SK-N-SH (cell line): ENCODE measurements around the gene SLC39A3. TPM values are rescaled to one million over a fixed set of nuclear protein-coding genes. Genes with fewer than 3 reads are reported as not detected.
A peak's percentile ranks its signal among the peaks of the same experiment; 100 is the strongest.

Experiments used
- CTCF ChIA-PET: fragments of 300-600, 350-600 bp; formaldehyde crosslinking; extraction: SDS; loops from one replicate; lab custom pipeline; 2021; lab: Yijun Ruan, JAX
- POLR2A ChIA-PET: fragments of 350-600 bp; sonication (Branson Sonifier 250); formaldehyde crosslinking; extraction: SDS; loops from one replicate; lab custom pipeline; 2020; ENCODE audit warnings: antibody characterized with exemption, inconsistent platforms; lab: Yijun Ruan, JAX
- DNase-seq: peaks from one replicate; pipeline ENCODE4 v3.0.0; 2012
- H2AFZ ChIP-seq: fragments of 200-600 bp; sonication (generic); 2 replicates; pipeline ENCODE4 v1.8.1; 2016; ENCODE audit warnings: antibody characterized with exemption, mild to moderate bottlenecking, low read depth
- H3F3A ChIP-seq: fragments of 200-600 bp; sonication (generic); replicated peaks from 2 replicates; pipeline ENCODE3; 2016; ENCODE audit warnings: antibody characterized with exemption, mild to moderate bottlenecking; ENCODE audit not compliant: insufficient read depth
- H3K27ac ChIP-seq, 2 experiments: fragments of 200-500 bp in 1 of 2; fragments of 200-600 bp in 1 of 2; sonication (Bioruptor generic) in 1 of 2; sonication (generic), shearing (Covaris generic) in 1 of 2; 2 replicates each; pipeline versions ENCODE4 v1.5.1 to v1.6.1; 2014 to 2016; ENCODE audit warnings: low read depth in 2 of 2, inconsistent platforms in 1 of 2, low read length in 1 of 2, mild to moderate bottlenecking in 1 of 2, mixed read lengths in 1 of 2
- H3K27me3 ChIP-seq: fragments of 200-600 bp; sonication (generic), shearing (Covaris generic); 2 replicates; pipeline ENCODE4 v1.6.1; 2016; ENCODE audit warnings: mixed run types; ENCODE audit not compliant: insufficient read depth
- H3K36me3 ChIP-seq, 2 experiments: fragments of 200-500 bp in 1 of 2; fragments of 200-600 bp in 1 of 2; sonication (Bioruptor generic) in 1 of 2; sonication (generic) in 1 of 2; replicated peaks in 1 of 2; 2 replicates each; pipeline versions ENCODE3 to v1.5.1; 2014 to 2016; ENCODE audit warnings: low read length in 1 of 2, mild to moderate bottlenecking in 1 of 2; ENCODE audit not compliant: insufficient read depth in 2 of 2, control insufficient read depth in 1 of 2
- H3K4me1 ChIP-seq, 2 experiments: fragments of 200-500 bp in 1 of 2; fragments of 200-600 bp in 1 of 2; sonication (Bioruptor generic) in 1 of 2; sonication (generic), shearing (Covaris generic) in 1 of 2; 2 replicates each; pipeline versions ENCODE4 v1.5.1 to v1.6.1; 2014 to 2016; ENCODE audit warnings: low read depth in 1 of 2, low read length in 1 of 2, mixed run types in 1 of 2; ENCODE audit not compliant: insufficient read depth in 2 of 2, control insufficient read depth in 1 of 2
- H3K4me2 ChIP-seq: fragments of 200-600 bp; sonication (generic), shearing (Covaris generic); 2 replicates; pipeline ENCODE4 v1.6.1; 2017; ENCODE audit warnings: mixed run types
- H3K4me3 ChIP-seq, 2 experiments: fragments of 200-500 bp in 1 of 2; fragments of 200-600 bp in 1 of 2; sonication (Bioruptor generic) in 1 of 2; sonication (generic), shearing (Covaris generic) in 1 of 2; 2 replicates each; pipeline versions ENCODE4 v1.5.1 to v1.8.1; 2014 to 2016; ENCODE audit warnings: low read depth in 2 of 2, inconsistent platforms in 1 of 2, low read length in 1 of 2, mild to moderate bottlenecking in 1 of 2, mixed read lengths in 1 of 2, moderate library complexity in 1 of 2
- H3K79me2 ChIP-seq: fragments of 200-600 bp; sonication (generic); 2 replicates; pipeline ENCODE4 v1.8.1; 2017; ENCODE audit warnings: mild to moderate bottlenecking; ENCODE audit not compliant: insufficient read depth
- H3K9ac ChIP-seq: fragments of 200-600 bp; sonication (generic); 2 replicates; pipeline ENCODE4 v1.6.1; 2017; ENCODE audit warnings: mixed run types
- H3K9me2 ChIP-seq: fragments of 200-600 bp; sonication (generic); 2 replicates; pipeline ENCODE4 v1.6.1; 2017; ENCODE audit warnings: mixed run types
- H3K9me3 ChIP-seq: fragments of 200-600 bp; sonication (generic); 2 replicates; pipeline ENCODE4 v1.6.1; 2017; ENCODE audit warnings: mixed run types, mild to moderate bottlenecking, moderate library complexity
- H4K20me1 ChIP-seq: fragments of 200-600 bp; sonication (generic); 2 replicates; pipeline ENCODE4 v1.6.1; 2017; ENCODE audit warnings: mild to moderate bottlenecking, mixed run types; ENCODE audit not compliant: insufficient read depth
- CHD2 ChIP-seq: fragments of 150-350 bp; IDR thresholded peaks from 2 replicates; pipeline ENCODE4 v1.6.1; 2018; ENCODE audit warnings: low read length; ENCODE audit not compliant: partially characterized antibody
- ELF1 ChIP-seq: IDR thresholded peaks from 2 replicates; pipeline ENCODE4 v1.4.0; 2012
- FOXJ3 ChIP-seq: sonication (generic); formaldehyde crosslinking; IDR thresholded peaks from 2 replicates; pipeline ENCODE4 v1.5.1; 2020; ENCODE audit warnings: mild to moderate bottlenecking, missing genetic modification reagents
- FOXM1 ChIP-seq: IDR thresholded peaks from 2 replicates; pipeline ENCODE4 v1.4.0; 2012; ENCODE audit warnings: low read depth, mild to moderate bottlenecking
- GATA2 ChIP-seq: sonication (generic); formaldehyde crosslinking; IDR thresholded peaks from 2 replicates; pipeline ENCODE4 v1.5.0; 2020; ENCODE audit warnings: mild to moderate bottlenecking, missing genetic modification reagents
- MXI1 ChIP-seq: IDR thresholded peaks from 2 replicates; pipeline ENCODE4 v1.6.1; 2012; ENCODE audit warnings: mild to moderate bottlenecking, low read depth, low read length, improper control_type of control experiment
- NFIC ChIP-seq: IDR thresholded peaks from 2 replicates; pipeline ENCODE4 v1.4.0; 2012; ENCODE audit warnings: borderline replicate concordance
- POLR2AphosphoS5 ChIP-seq: IDR thresholded peaks from 2 replicates; pipeline ENCODE4 v1.6.1; 2012; ENCODE audit warnings: low read depth, low read length
- RAD21 ChIP-seq: IDR thresholded peaks from 2 replicates; pipeline ENCODE4 v1.6.1; 2012; ENCODE audit warnings: mild to moderate bottlenecking, low read length
- RFX5 ChIP-seq: IDR thresholded peaks from 2 replicates; pipeline ENCODE4 v1.6.1; 2012; ENCODE audit warnings: mild to moderate bottlenecking, improper control_type of control experiment, low read length
- SIN3A ChIP-seq: IDR thresholded peaks from 2 replicates; pipeline ENCODE4 v1.6.1; 2012; ENCODE audit warnings: low read depth, mild to moderate bottlenecking, low read length, moderate library complexity, borderline replicate concordance
- TAF1 ChIP-seq: IDR thresholded peaks from 2 replicates; pipeline ENCODE4 v1.6.1; 2012; ENCODE audit warnings: low read depth, mild to moderate bottlenecking, low read length, moderate library complexity, borderline replicate concordance
- TCF12 ChIP-seq: IDR thresholded peaks from 2 replicates; pipeline ENCODE4 v1.4.0; 2012
- WGBS: methylation state at CpG from one replicate; pipeline ENCODE4 v1.1.6; 2017; ENCODE audit warnings: low lambda C conversion rate; 5-methylcytosine and 5-hydroxymethylcytosine counted together
- polyA plus RNA-seq, 3 experiments: library from polyadenylated mRNA; depleted of rRNA; stranded (reverse); fragments of >200 nt; gene quantifications; 2 replicates each; pipeline ENCODE4 v1.2.3, GENCODE V29; 2012
- TF ChIP-seq, protein P1 (sequence below): fragments of 200-600 bp; sonication (generic); IDR thresholded peaks from 2 replicates; pipeline ENCODE4 v1.6.1; 2017; ENCODE audit warnings: antibody characterized with exemption, mild to moderate bottlenecking, moderate library complexity
- TF ChIP-seq, protein P2 (sequence below): IDR thresholded peaks from 2 replicates; pipeline ENCODE4 v1.4.0; 2012; ENCODE audit warnings: low read depth, borderline replicate concordance

SLC39A3 gene
- polyA plus RNA-seq, 1 of the 3 experiments (the other 2 are of a cell fraction), result 45.2 TPM

DNA sequence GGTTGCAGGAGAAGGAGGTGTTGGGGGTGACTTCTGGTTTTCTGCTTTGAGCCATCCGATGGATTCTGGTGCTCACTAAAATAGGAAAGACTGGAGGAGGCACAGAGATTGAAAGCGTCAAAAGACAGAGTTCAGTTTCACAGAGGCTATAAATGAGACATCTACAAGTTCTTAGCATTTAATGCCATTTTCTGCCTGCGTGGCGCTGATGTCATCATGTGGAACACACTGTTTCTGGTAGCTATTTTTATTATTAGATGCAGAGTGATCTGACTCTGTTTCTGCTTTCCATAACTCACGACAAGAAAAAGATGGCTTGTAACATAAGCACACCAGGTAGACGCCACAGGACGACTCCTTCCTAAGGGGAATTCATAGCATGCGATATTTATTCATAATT is 3.3 kb upstream of the SLC39A3 start:
- Histone ChIP-seq H2AFZ (no peak overlapping the region), H3K4me1 (peaks cover 0 to 5% of the 10 kb centered on the region in 2 experiments; a peak in 1 of 4 replicates), H3K4me2 (no peak overlapping the region), H3F3A (no peaks in the 10 kb centered on the region), H3K9me2 (no peaks in the 10 kb centered on the region), H3K4me3 (no peak overlapping the region), H3K27me3 (peaks cover 5% of the 10 kb centered on the region; the same call in 1 of the 2 replicates), H3K79me2 (0 out of 2 replicates have a peak, but pooled peaks cover under 1% of the 10 kb centered on the region), H4K20me1 (no peaks in the 10 kb centered on the region), H3K9ac (no peak overlapping the region), H3K27ac (no peak overlapping the region), H3K36me3 (no peaks in the 10 kb centered on the region), H3K9me3 (no peaks in the 10 kb centered on the region)
- WGBS, result 23% methylated on average over 8 of the region's 8 CpGs
- TF ChIP-seq, protein P1, sequence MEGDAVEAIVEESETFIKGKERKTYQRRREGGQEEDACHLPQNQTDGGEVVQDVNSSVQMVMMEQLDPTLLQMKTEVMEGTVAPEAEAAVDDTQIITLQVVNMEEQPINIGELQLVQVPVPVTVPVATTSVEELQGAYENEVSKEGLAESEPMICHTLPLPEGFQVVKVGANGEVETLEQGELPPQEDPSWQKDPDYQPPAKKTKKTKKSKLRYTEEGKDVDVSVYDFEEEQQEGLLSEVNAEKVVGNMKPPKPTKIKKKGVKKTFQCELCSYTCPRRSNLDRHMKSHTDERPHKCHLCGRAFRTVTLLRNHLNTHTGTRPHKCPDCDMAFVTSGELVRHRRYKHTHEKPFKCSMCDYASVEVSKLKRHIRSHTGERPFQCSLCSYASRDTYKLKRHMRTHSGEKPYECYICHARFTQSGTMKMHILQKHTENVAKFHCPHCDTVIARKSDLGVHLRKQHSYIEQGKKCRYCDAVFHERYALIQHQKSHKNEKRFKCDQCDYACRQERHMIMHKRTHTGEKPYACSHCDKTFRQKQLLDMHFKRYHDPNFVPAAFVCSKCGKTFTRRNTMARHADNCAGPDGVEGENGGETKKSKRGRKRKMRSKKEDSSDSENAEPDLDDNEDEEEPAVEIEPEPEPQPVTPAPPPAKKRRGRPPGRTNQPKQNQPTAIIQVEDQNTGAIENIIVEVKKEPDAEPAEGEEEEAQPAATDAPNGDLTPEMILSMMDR, result no peak
- TF ChIP-seq ELF1 (no peak), TCF12 (no peak), RAD21 (no peak), FOXJ3 (CRISPR knock-in tag) (no peak)
- DNase-seq, result no peak
- CTCF ChIA-PET, result interaction anchor here (1.8 kb wide), 1 partner anchor 95 kb away, joined by 11 read pairs; no protein-coding TSS in a partner anchor
- POLR2A ChIA-PET, result no interaction called here

DNA sequence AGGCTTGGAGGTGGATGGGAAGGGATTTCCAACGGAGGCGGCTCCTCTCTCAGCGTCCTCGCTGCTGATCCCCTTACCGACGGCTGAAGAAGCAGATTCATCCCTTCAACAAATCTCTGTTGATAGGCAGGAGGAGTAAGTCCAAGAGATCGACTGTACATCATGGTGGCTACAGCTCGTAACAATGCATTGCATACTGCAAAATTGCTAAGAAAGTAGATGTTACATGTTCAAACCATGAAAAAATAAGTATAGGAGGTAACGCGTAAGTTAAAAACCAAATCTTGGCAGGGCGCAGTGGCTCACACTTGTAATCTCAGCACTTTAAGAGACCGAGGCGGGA is 468 bp upstream of the SLC39A3 start:
- no peak for DNase-seq
- Histone ChIP-seq H3K9ac (no peak overlapping the region), H3K27me3 (peaks cover 5% of the 10 kb centered on the region; the same call in 1 of the 2 replicates), H3K79me2 (peaks cover 15% of the 10 kb centered on the region), H3F3A (no peaks in the 10 kb centered on the region), H4K20me1 (no peaks in the 10 kb centered on the region), H3K9me2 (no peaks in the 10 kb centered on the region), H2AFZ (no peak overlapping the region), H3K4me2 (no peak overlapping the region), H3K27ac (no peak overlapping the region), H3K4me1 (peaks cover 0 to 5% of the 10 kb centered on the region in 2 experiments; a peak in 1 of 4 replicates), H3K4me3 (peak overlapping the region in 1 of 2 experiments; percentile 94; a peak in 1 of 4 replicates), H3K9me3 (no peaks in the 10 kb centered on the region), H3K36me3 (peaks cover 2 to 18% of the 10 kb centered on the region in 2 experiments)
- POLR2A ChIA-PET, result interaction anchor here (0.7 kb wide), 1 partner anchor 48 kb away, joined by 3 read pairs; no protein-coding TSS in a partner anchor
- 44% methylated on average over 13 of the region's 13 CpGs for WGBS
- no peak for TF ChIP-seq FOXM1
- TF ChIP-seq MXI1, result no peak
- TF ChIP-seq CHD2, result no peak
- TF ChIP-seq TAF1, result no peak
- TF ChIP-seq RFX5, result no peak
- no peak for TF ChIP-seq NFIC
- no peak for TF ChIP-seq GATA2 (CRISPR knock-in tag)
- TF ChIP-seq TCF12, result no peak
- no peak for TF ChIP-seq FOXJ3 (CRISPR knock-in tag)
- TF ChIP-seq, protein P2, sequence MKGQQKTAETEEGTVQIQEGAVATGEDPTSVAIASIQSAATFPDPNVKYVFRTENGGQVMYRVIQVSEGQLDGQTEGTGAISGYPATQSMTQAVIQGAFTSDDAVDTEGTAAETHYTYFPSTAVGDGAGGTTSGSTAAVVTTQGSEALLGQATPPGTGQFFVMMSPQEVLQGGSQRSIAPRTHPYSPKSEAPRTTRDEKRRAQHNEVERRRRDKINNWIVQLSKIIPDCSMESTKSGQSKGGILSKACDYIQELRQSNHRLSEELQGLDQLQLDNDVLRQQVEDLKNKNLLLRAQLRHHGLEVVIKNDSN, result no peak
- no peak for TF ChIP-seq SIN3A
- TF ChIP-seq POLR2AphosphoS5, result no peak
- CTCF ChIA-PET, result interaction anchor here (0.6 to 3.9 kb wide), 6 partner anchors 8 to 884 kb away, joined by 3 to 23 read pairs (median 5); partner anchors contain the start of gene ZNF554
